ENCODE results near the gene MTA2. TPM values are rescaled to one million over a fixed set of nuclear protein-coding genes. Genes with fewer than 3 reads are reported as not detected.
A peak's percentile ranks its signal among the peaks of the same experiment; 100 is the strongest.
"Not testable (repeated sequence)": the region's sequence is repeated elsewhere in the genome, so short reads cannot be mapped to it uniquely, and the experiment has no call there.

The MTA2 gene
- polyA plus RNA-seq, 2 donors: 76.2 to 90.4 TPM

DNA sequence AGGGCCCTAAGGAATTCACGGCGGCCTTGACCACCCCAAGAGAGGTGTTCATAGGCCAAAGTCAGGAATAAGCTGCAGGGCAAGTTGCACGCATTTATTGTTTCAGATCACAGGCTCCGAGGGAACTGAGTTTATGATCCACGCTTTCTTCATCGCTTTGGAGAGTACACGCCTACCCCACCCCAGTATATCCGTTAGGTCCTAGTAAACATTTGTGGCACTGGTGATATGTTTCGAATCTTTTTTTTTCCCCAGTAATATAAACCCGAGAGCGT is 43.9 kb upstream of the MTA2 start:
- Histone ChIP-seq H3K36me3 (ENCODE audit: control insufficient read depth in 2 of 2, insufficient read depth in 2 of 2, low read length in 1 of 2) (peaks cover 10 to 25% of the 10 kb centered on the region in 2 donors), H3K4me1 (ENCODE audit: control insufficient read depth in 2 of 2, insufficient read depth in 2 of 2, low read length in 1 of 2) (peaks cover 0 to 11% of the 10 kb centered on the region in 2 donors)
- 12 to 13% methylated on average over 11 of the region's 11 CpGs for WGBS, 2 donors

DNA sequence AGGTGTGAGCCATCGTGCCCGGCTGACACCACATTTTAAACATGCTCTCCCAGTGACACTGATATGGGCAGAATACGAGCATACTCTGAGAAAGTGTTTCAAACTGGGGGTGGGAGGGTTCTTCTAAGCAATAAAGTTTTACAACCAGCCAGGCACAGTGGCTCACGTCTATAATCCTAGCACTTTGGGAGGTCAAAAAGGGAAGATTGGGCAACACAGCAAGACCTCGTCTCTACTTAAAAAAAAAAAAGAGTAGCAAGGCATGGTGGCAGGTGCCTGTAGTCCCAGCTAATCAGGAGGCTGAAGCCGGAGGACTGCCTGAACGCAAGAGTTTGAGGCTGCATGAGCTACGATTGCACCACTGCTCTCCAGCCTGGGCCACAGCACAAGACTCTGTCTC is 42.6 kb upstream of the MTA2 start:
- Histone ChIP-seq H3K36me3 (ENCODE audit: control insufficient read depth in 2 of 2, insufficient read depth in 2 of 2, low read length in 1 of 2) (peaks cover 10 to 20% of the 10 kb centered on the region in 2 donors), H3K27ac (ENCODE audit: low read depth in 2 of 2, low read length in 1 of 2) (no peak overlapping the region), H3K4me1 (ENCODE audit: control insufficient read depth in 2 of 2, insufficient read depth in 2 of 2, low read length in 1 of 2) (peaks cover 0 to 11% of the 10 kb centered on the region in 2 donors), H3K4me3 (ENCODE audit: low read depth in 1 of 2, low read length in 2 of 2) (no peak overlapping the region), H3K27me3 (ENCODE audit: control insufficient read depth in 1 of 2, insufficient read depth in 2 of 2, low read length in 2 of 2) (no peaks in the 10 kb centered on the region), H3K9me3 (ENCODE audit: control insufficient read depth in 2 of 2, insufficient read depth in 1 of 2, low read depth in 1 of 2, low read length in 1 of 2) (no peaks in the 10 kb centered on the region)
- WGBS, 2 donors: 84% methylated on average over 8 of the region's 8 CpGs

More for the DNA sequence above, 43.9 kb upstream of the MTA2 start:
- peak overlapping the region; percentile 82 to 85 for H3K4me3 ChIP-seq (ENCODE audit: low read depth in 1 of 2, low read length in 2 of 2)
- peak overlapping the region in 1 of 2 donors; percentile 94 for H3K27ac ChIP-seq (ENCODE audit: low read depth in 2 of 2, low read length in 1 of 2)
- no peaks in the 10 kb centered on the region for H3K9me3 ChIP-seq (ENCODE audit: control insufficient read depth in 2 of 2, insufficient read depth in 1 of 2, low read depth in 1 of 2, low read length in 1 of 2)
- H3K27me3 ChIP-seq (ENCODE audit: control insufficient read depth in 1 of 2, insufficient read depth in 2 of 2, low read length in 2 of 2): no peaks in the 10 kb centered on the region

DNA sequence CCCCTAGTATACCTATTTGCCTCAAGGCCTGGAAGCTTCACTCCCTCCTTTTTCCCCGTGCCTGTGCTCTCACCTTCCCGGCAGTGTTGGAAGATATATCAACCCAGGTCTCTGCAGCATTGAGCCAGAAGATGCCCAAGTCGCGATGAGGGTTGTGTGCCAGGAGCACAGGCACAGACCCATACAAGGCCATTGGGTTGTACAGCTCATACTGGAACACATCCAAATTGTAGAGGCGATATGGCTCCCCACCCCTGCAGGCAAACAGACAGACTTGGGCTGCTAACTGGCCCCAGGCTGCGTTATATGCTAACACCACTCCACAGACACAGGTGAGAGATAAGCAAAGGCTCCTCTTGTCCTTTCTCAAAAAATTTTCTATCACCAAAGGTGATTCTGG is 30.8 kb upstream of the MTA2 start:
- H3K27ac ChIP-seq (ENCODE audit: low read depth in 2 of 2, low read length in 1 of 2): peak overlapping the region in 1 of 2 donors; percentile 17
- no peak overlapping the region for H3K4me3 ChIP-seq (ENCODE audit: low read depth in 1 of 2, low read length in 2 of 2)
- peaks cover 0 to 2% of the 10 kb centered on the region in 2 donors for H3K9me3 ChIP-seq (ENCODE audit: control insufficient read depth in 2 of 2, insufficient read depth in 1 of 2, low read depth in 1 of 2, low read length in 1 of 2)
- H3K36me3 ChIP-seq (ENCODE audit: control insufficient read depth in 2 of 2, insufficient read depth in 2 of 2, low read length in 1 of 2): peaks cover 43 to 56% of the 10 kb centered on the region in 2 donors
- 79 to 84% methylated on average over 6 of the region's 6 CpGs for WGBS, 2 donors
- no peaks in the 10 kb centered on the region for H3K27me3 ChIP-seq (ENCODE audit: control insufficient read depth in 1 of 2, insufficient read depth in 2 of 2, low read length in 2 of 2)
- no peaks in the 10 kb centered on the region for H3K4me1 ChIP-seq (ENCODE audit: control insufficient read depth in 2 of 2, insufficient read depth in 2 of 2, low read length in 1 of 2)

DNA sequence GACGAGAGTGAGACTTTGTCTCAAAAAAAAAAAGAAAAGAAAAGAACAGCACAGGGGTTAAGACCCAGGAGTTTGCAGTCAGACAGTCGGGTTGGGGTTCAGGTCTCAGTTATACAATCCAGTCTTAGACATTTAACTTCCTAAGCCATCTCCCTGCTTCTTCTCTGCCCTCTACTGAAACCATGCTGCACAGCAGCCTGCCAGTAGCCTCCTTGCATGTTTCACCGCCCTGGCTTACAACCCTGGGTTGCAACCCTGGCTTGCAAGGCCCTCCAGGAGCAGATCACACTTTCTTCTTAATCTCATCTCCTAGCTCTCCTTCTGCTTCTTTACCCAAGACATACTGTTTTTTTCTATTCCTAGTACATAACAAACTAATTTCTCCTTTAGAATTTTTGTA is 26.0 kb upstream of the MTA2 start:
- 84 to 91% methylated on average over 3 of the region's 3 CpGs for WGBS, 2 donors
- H3K27me3 ChIP-seq (ENCODE audit: control insufficient read depth in 1 of 2, insufficient read depth in 2 of 2, low read length in 2 of 2): no peaks in the 10 kb centered on the region
- H3K36me3 ChIP-seq (ENCODE audit: control insufficient read depth in 2 of 2, insufficient read depth in 2 of 2, low read length in 1 of 2): peaks cover 50 to 57% of the 10 kb centered on the region in 2 donors
- no peak overlapping the region for H3K4me3 ChIP-seq (ENCODE audit: low read depth in 1 of 2, low read length in 2 of 2)
- no peaks in the 10 kb centered on the region for H3K4me1 ChIP-seq (ENCODE audit: control insufficient read depth in 2 of 2, insufficient read depth in 2 of 2, low read length in 1 of 2)
- H3K9me3 ChIP-seq (ENCODE audit: control insufficient read depth in 2 of 2, insufficient read depth in 1 of 2, low read depth in 1 of 2, low read length in 1 of 2): peaks cover 0 to 2% of the 10 kb centered on the region in 2 donors
- H3K27ac ChIP-seq (ENCODE audit: low read depth in 2 of 2, low read length in 1 of 2): no peak overlapping the region

DNA sequence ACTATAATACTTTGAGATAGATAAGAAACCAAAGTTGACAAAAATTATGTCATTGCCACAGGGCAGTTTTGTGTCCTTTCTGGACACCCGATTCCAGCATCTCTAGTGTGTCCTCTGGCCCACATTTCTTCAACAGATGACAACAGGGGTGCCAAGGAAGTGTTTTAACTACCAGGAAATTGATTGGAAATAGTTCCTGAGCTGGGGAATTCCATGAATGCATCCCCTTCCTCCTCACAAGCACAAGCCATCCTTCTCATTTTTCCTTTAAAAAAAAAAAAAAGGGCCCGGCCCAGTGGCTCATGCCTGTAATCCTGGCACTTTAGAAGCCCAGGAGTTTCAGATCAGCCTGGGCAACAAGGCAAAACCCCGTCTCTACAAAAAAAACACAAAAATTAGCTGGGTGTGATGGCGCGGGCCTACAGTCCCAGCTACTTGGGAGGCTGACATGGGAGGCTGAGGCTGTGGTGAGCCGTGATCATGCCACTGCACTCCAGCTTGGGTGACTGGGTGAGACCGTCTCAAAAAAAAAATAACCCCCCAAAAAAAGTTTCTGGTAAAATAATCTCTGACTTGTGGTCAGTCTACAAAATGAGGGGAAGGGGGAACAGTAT is 20.9 kb upstream of the MTA2 start:
- H3K4me3 ChIP-seq (ENCODE audit: low read depth in 1 of 2, low read length in 2 of 2): no peak overlapping the region
- 80 to 82% methylated on average over 7 of the region's 7 CpGs for WGBS, 2 donors

DNA sequence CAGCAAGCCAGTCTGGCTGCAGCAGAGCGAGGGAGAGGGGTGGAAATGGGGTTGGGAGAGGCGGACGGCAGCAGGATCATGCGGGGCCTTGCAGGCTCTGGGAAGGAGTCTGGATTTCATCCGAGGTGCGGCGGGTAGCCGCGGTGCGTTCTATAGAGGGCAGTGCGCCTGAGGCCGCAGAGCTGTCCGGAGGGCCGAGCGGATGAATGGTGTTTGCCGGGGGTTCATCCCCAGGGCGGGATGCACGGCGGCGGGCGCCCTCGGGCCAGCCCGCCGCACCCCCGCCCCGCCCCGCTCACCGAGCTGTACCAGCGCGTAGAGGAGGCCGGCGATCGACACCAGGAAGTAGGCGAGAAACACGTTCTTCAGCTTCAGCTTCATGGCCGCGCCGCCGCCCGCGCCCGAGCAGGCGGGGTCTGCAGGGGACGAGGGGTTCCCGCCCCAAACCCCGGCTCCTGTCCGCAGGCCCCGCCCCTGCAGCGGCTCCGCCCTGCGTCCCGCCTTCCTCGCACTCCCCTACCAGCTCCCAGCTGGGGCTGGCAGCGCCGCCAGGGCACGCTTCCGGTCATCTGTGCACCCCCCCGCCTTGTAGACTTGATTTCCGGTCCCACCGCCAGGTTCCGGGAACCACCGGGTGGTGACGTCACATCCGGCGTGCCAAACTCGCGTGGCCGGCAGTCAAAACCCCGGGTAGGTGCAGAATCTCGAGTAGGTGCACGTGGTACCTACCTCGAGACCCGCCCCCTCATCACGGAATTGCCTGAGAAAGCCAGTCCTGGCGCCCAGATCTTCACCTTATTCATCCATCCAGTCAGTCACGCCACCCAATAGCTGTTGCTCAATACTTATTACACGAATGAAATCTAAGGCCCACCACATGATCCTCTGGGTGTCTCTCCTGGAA is 20.2 kb upstream of the MTA2 start, which contains the start of gene B3GAT3:
Gene B3GAT3, minus strand, starts transcription at position 420 of the 904 bp plus-strand sequence. Its CDS starts 39 bp downstream, at position 381.
- Histone ChIP-seq H3K9me3 (ENCODE audit: control insufficient read depth in 2 of 2, insufficient read depth in 1 of 2, low read depth in 1 of 2, low read length in 1 of 2) (no peaks in the 10 kb centered on the region), H3K36me3 (ENCODE audit: control insufficient read depth in 2 of 2, insufficient read depth in 2 of 2, low read length in 1 of 2) (peaks cover 17 to 20% of the 10 kb centered on the region in 2 donors), H3K4me1 (ENCODE audit: control insufficient read depth in 2 of 2, insufficient read depth in 2 of 2, low read length in 1 of 2) (peaks cover 0 to 5% of the 10 kb centered on the region in 2 donors), H3K4me3 (ENCODE audit: low read depth in 1 of 2, low read length in 2 of 2) (peak within 1 kb of the TSS; percentile 59 to 80), H3K27me3 (ENCODE audit: control insufficient read depth in 1 of 2, insufficient read depth in 2 of 2, low read length in 2 of 2) (no peaks in the 10 kb centered on the region), H3K27ac (ENCODE audit: low read depth in 2 of 2, low read length in 1 of 2) (peak within 1 kb of the TSS; percentile 92 to 98)
- 1% methylated on average over 54 to 77 of the region's 77 CpGs for WGBS, 2 donors

More for the DNA sequence above, 20.9 kb upstream of the MTA2 start:
- Histone ChIP-seq H3K36me3 (ENCODE audit: control insufficient read depth in 2 of 2, insufficient read depth in 2 of 2, low read length in 1 of 2) (peaks cover 17 to 21% of the 10 kb centered on the region in 2 donors), H3K9me3 (ENCODE audit: control insufficient read depth in 2 of 2, insufficient read depth in 1 of 2, low read depth in 1 of 2, low read length in 1 of 2) (no peaks in the 10 kb centered on the region), H3K4me1 (ENCODE audit: control insufficient read depth in 2 of 2, insufficient read depth in 2 of 2, low read length in 1 of 2) (peaks cover 0 to 5% of the 10 kb centered on the region in 2 donors), H3K27me3 (ENCODE audit: control insufficient read depth in 1 of 2, insufficient read depth in 2 of 2, low read length in 2 of 2) (no peaks in the 10 kb centered on the region), H3K27ac (ENCODE audit: low read depth in 2 of 2, low read length in 1 of 2) (peak overlapping the region; percentile 92 to 98)

DNA sequence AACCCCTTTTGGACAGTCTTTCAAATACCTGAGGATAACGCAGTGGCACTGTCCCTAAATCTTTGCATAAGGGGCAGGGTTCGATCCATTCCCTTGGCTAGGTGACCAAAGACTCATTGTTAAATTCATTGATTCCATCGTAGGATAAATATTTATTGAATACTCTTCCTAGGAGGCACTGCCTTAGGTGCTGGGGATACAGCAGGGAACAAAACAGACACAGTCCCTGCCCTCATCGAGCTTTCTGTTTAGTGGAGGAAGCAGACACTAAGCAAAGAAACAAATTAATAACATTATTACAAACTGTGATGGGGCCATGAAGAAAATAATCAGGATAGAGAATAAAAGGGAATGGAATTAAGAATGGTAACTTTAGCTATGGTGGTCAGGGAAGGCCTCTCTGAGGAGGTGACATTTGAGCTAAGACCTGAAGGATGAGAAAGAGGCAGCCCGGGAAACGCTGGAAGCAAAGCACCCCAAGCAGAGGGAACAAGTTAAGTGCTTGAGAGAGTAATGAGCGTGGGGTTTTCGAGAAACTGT is 19.4 kb upstream of the MTA2 start:
- H3K27me3 ChIP-seq (ENCODE audit: control insufficient read depth in 1 of 2, insufficient read depth in 2 of 2, low read length in 2 of 2): no peaks in the 10 kb centered on the region
- peak overlapping the region; percentile 59 to 80 for H3K4me3 ChIP-seq (ENCODE audit: low read depth in 1 of 2, low read length in 2 of 2)
- 18 to 25% methylated on average over 8 of the region's 8 CpGs for WGBS, 2 donors
- peak overlapping the region; percentile 92 to 98 for H3K27ac ChIP-seq (ENCODE audit: low read depth in 2 of 2, low read length in 1 of 2)
- peaks cover 0 to 5% of the 10 kb centered on the region in 2 donors for H3K4me1 ChIP-seq (ENCODE audit: control insufficient read depth in 2 of 2, insufficient read depth in 2 of 2, low read length in 1 of 2)
- H3K9me3 ChIP-seq (ENCODE audit: control insufficient read depth in 2 of 2, insufficient read depth in 1 of 2, low read depth in 1 of 2, low read length in 1 of 2): no peaks in the 10 kb centered on the region
- peaks cover 9 to 17% of the 10 kb centered on the region in 2 donors for H3K36me3 ChIP-seq (ENCODE audit: control insufficient read depth in 2 of 2, insufficient read depth in 2 of 2, low read length in 1 of 2)

DNA sequence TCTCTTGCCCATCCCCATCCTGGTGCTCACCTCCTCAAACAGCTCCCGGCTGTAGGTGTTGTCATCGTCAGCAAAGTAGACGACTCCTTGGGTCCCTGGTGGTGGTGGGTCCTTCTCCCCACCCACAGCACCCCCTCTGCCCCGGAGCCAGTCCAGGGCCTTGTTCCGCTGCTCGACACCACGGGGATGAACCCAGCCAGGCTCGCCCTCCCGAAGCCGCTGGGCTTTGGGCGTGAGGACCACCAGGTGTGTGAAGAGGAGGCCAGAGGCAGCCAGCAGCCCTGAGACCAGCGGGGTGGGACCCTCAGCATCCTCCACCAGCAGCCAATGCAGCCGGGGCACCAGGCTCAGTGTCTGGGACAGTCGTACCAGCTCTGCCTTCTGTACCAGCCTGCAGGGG is 15.3 kb upstream of the MTA2 start:
- not testable (repeated sequence) for H3K27ac ChIP-seq (ENCODE audit: low read depth in 2 of 2, low read length in 1 of 2); H3K4me3 ChIP-seq (ENCODE audit: low read depth in 1 of 2, low read length in 2 of 2); H3K9me3 ChIP-seq (ENCODE audit: control insufficient read depth in 2 of 2, insufficient read depth in 1 of 2, low read depth in 1 of 2, low read length in 1 of 2); H3K36me3 ChIP-seq (ENCODE audit: control insufficient read depth in 2 of 2, insufficient read depth in 2 of 2, low read length in 1 of 2); H3K27me3 ChIP-seq (ENCODE audit: control insufficient read depth in 1 of 2, insufficient read depth in 2 of 2, low read length in 2 of 2)
- peaks cover 0 to 12% of the 10 kb centered on the region in 2 donors for H3K4me1 ChIP-seq (ENCODE audit: control insufficient read depth in 2 of 2, insufficient read depth in 2 of 2, low read length in 1 of 2)
- 92 to 94% methylated on average over 9 to 14 of the region's 14 CpGs for WGBS, 2 donors

DNA sequence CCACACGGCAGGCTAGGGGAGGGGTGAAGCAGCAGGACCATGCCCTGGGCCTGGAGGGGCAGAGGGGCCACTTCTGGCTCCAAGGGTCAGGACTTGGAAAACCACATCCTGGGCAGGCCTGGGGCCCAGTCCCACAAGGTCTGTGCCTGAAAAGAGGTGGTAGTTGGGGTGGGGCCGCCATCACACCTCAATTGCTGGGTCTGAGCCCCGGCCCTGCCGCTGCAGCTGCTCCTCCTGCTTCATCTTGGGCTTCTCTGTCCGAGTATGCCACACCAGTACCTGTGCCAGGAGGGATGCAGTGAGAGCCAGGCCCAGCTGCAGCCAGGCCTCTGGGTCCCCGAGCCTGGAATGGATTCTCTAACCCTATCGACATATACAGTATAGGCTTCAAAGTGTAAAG is 13.9 kb upstream of the MTA2 start:
- H3K9me3 ChIP-seq (ENCODE audit: control insufficient read depth in 2 of 2, insufficient read depth in 1 of 2, low read depth in 1 of 2, low read length in 1 of 2): no peaks in the 10 kb centered on the region
- peaks cover 7 to 21% of the 10 kb centered on the region in 2 donors for H3K4me1 ChIP-seq (ENCODE audit: control insufficient read depth in 2 of 2, insufficient read depth in 2 of 2, low read length in 1 of 2)
- no peak overlapping the region for H3K27ac ChIP-seq (ENCODE audit: low read depth in 2 of 2, low read length in 1 of 2)
- peaks cover 0 to 9% of the 10 kb centered on the region in 2 donors for H3K36me3 ChIP-seq (ENCODE audit: control insufficient read depth in 2 of 2, insufficient read depth in 2 of 2, low read length in 1 of 2)
- no peak overlapping the region for H3K4me3 ChIP-seq (ENCODE audit: low read depth in 1 of 2, low read length in 2 of 2)
- WGBS, 2 donors: 87 to 89% methylated on average over 7 of the region's 7 CpGs
- H3K27me3 ChIP-seq (ENCODE audit: control insufficient read depth in 1 of 2, insufficient read depth in 2 of 2, low read length in 2 of 2): no peaks in the 10 kb centered on the region

Data from esophagus (tissue), 2 donors.